CD14-positive monocyte (primary cell): ENCODE results near the gene KRT73. TPM values are rescaled to one million over a fixed set of nuclear protein-coding genes. Genes with fewer than 3 reads are reported as not detected.

ENCODE experiments used
- DNase-seq, 3 donors: peaks; one replicate each; pipeline ENCODE4 v3.0.0-alpha.2; 2011 to 2022
- H2AFZ ChIP-seq: 2 replicates; pipeline ENCODE4 v1.6.0; 2012; ENCODE audit warnings: mild to moderate bottlenecking, low read depth, low read length, inconsistent platforms; ENCODE audit not compliant: insufficient read depth, poor library complexity, severe bottlenecking
- H3K27ac ChIP-seq, 2 donors: 1 replicate in 1 of 2; 2 replicates in 1 of 2; pipeline ENCODE4 v1.5.1; 2012 to 2013; ENCODE audit warnings: low read length in 2 of 2, control low read depth in 1 of 2, inconsistent platforms in 1 of 2, low read depth in 1 of 2, mild to moderate bottlenecking in 1 of 2
- H3K27me3 ChIP-seq, 2 donors: one replicate each; pipeline versions ENCODE4 v1.6.0 to v1.6.1; 2011 to 2013; ENCODE audit warnings: low read length in 2 of 2; ENCODE audit not compliant: control insufficient read depth in 2 of 2, insufficient read depth in 2 of 2
- H3K36me3 ChIP-seq, 2 donors: replicated peaks in 1 of 2; 1 replicate in 1 of 2; 2 replicates in 1 of 2; pipeline versions ENCODE4 v1.5.1 to v1.6.1; 2012 to 2013; ENCODE audit warnings: low read length in 2 of 2, control low read depth in 1 of 2, inconsistent platforms in 1 of 2, mild to moderate bottlenecking in 1 of 2; ENCODE audit not compliant: insufficient read depth in 2 of 2, control insufficient read depth in 1 of 2
- H3K4me1 ChIP-seq, 2 donors: 1 replicate in 1 of 2; 2 replicates in 1 of 2; pipeline versions ENCODE4 v1.5.1 to v1.6.1; 2012 to 2013; ENCODE audit warnings: low read length in 2 of 2, control low read depth in 1 of 2, inconsistent platforms in 1 of 2, mild to moderate bottlenecking in 1 of 2, moderate library complexity in 1 of 2; ENCODE audit not compliant: insufficient read depth in 2 of 2, control insufficient read depth in 1 of 2
- H3K4me2 ChIP-seq: replicated peaks from 2 replicates; pipeline ENCODE3; 2012; ENCODE audit warnings: low read length, moderate library complexity, mild to moderate bottlenecking; ENCODE audit not compliant: poor library complexity, severe bottlenecking; ENCODE audit errors: extremely low read depth
- H3K4me3 ChIP-seq, 3 experiments: fragments of 200-600 bp in 1 of 3; sonication (generic) in 1 of 3; replicated peaks in 1 of 3; 1 replicate in 2 of 3; 2 replicates in 1 of 3; pipeline ENCODE4 v1.5.1; 2011 to 2013; ENCODE audit warnings: low read length in 3 of 3, mild to moderate bottlenecking in 3 of 3, control low read depth in 2 of 3, low read depth in 2 of 3, inconsistent platforms in 1 of 3, moderate library complexity in 1 of 3
- H3K79me2 ChIP-seq: 2 replicates; pipeline ENCODE4 v1.6.0; 2012; ENCODE audit warnings: mild to moderate bottlenecking, control low read depth, inconsistent platforms, low read length, moderate library complexity; ENCODE audit not compliant: insufficient read depth
- H3K9ac ChIP-seq: 2 replicates; pipeline ENCODE4 v1.6.0; 2017; ENCODE audit warnings: low read length, mild to moderate bottlenecking; ENCODE audit not compliant: insufficient read depth, poor library complexity, severe bottlenecking
- H3K9me3 ChIP-seq, 2 donors: replicated peaks in 1 of 2; 1 replicate in 1 of 2; 2 replicates in 1 of 2; pipeline versions ENCODE4 v1.5.1 to v1.6.1; 2012 to 2013; ENCODE audit warnings: low read length in 2 of 2, control low read depth in 1 of 2; ENCODE audit not compliant: control insufficient read depth in 1 of 2, insufficient read depth in 1 of 2
- H4K20me1 ChIP-seq: 2 replicates; pipeline ENCODE4 v1.6.0; 2012; ENCODE audit warnings: mild to moderate bottlenecking, low read length, control low read depth, moderate library complexity; ENCODE audit not compliant: insufficient read depth
- H3K27ac Mint-ChIP-seq, 7 donors: one replicate each; pipeline ENCODE4 v1.8.0; 2020; ENCODE audit warnings: mild to moderate bottlenecking in 7 of 7, mixed read lengths in 7 of 7, moderate library complexity in 6 of 7, inconsistent platforms in 2 of 7
- H3K27me3 Mint-ChIP-seq, 3 donors: one replicate each; pipeline ENCODE4 v1.8.0; 2021 to 2022; ENCODE audit warnings: low read depth in 3 of 3, mild to moderate bottlenecking in 3 of 3, mixed read lengths in 3 of 3, moderate library complexity in 3 of 3, inconsistent platforms in 1 of 3
- H3K36me3 Mint-ChIP-seq, 2 donors: one replicate each; pipeline ENCODE4 v1.8.0; 2020; ENCODE audit warnings: mixed read lengths in 2 of 2, inconsistent platforms in 1 of 2, mild to moderate bottlenecking in 1 of 2
- H3K4me1 Mint-ChIP-seq: one replicate; pipeline ENCODE4 v1.8.0; 2020; ENCODE audit warnings: mild to moderate bottlenecking, mixed read lengths
- H3K4me3 Mint-ChIP-seq, 2 donors: one replicate each; pipeline ENCODE4 v1.8.0; 2020; ENCODE audit warnings: mild to moderate bottlenecking in 2 of 2, mixed read lengths in 2 of 2, moderate library complexity in 1 of 2
- H3K9me3 Mint-ChIP-seq, 7 donors: one replicate each; pipeline ENCODE4 v1.8.0; 2020 to 2022; ENCODE audit warnings: mixed read lengths in 7 of 7, mild to moderate bottlenecking in 6 of 7, moderate library complexity in 6 of 7, inconsistent platforms in 2 of 7
- whole genome bisulfite sequencing: methylation state at CpG from one replicate; pipeline ENCODE4 v1.1.5; 2013; ENCODE audit warnings: missing lambda C conversion rate; ENCODE audit not compliant: insufficient coverage; 5-methylcytosine and 5-hydroxymethylcytosine counted together
- intact Hi-C, 2 donors: fragments of 100-400 bp; cut with micrococcal nuclease; formaldehyde crosslinking; loops; one replicate each; pipeline versions ENCODE4 v1.15.0 to v1.15.1; 2023
- polyA plus RNA-seq, 3 donors: library from polyadenylated mRNA; depleted of rRNA in 1 of 3; unstranded in 2 of 3; stranded (reverse) in 1 of 3; fragments of 300-500 nt in 2 of 3; fragments of >200 nt in 1 of 3; fragmentation: Illumina TruSeq in 2 of 3; gene quantifications; 1 replicate in 2 of 3; 2 replicates in 1 of 3; pipeline ENCODE4 v1.2.3, GENCODE V29; 2012 to 2021
- TF ChIP-seq, protein P1 (sequence below): fragments of 200-600 bp; IDR thresholded peaks from one replicate; pipeline ENCODE4 v1.8.0; 2022; ENCODE audit warnings: antibody characterized with exemption, mild to moderate bottlenecking

The KRT73 gene
- polyA plus RNA-seq, 3 donors: not detected

DNA sequence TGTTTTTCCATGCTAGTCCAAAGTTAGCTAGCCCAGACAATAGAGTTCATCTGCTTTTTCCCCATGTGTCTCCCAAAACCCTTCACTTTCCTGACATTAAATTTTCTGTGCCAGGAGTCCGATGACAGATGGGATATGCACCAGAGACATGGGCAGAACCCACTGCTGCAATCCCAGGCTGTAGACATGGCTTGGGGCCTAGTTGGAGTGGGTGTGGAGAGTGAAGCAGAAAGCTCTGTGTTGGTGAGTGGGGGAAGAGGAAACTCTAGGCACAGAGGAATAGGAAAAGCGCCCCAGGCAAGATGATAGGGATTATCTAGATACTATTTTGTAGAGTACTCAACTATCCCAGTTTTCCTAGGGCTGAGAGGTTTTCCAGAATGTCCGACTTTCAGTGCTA is 39.9 kb downstream of the KRT73 start:
- H3K4me3 Mint-ChIP-seq: no peak overlapping the region

DNA sequence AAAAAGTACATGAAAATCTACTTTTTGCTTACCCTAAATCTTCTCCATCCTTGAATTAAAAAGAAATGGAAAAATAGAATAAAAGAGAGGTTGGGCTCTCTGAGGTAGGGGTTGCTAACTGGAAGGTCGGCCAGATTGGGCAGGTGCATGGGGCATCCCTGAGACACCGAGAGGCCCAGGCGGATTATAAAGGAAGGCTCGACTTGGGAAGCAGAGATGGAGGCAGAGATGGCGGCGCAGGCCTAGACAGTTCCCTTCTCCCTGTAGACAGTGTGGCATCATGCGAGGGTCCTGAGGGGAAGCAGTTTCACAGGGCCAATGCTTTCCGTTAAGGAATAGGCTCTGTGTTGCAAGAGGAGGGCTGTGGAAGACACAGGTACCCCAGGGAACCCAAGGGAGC is 41.0 kb downstream of the KRT73 start:
- no peaks in the 10 kb centered on the region for H3K4me1 ChIP-seq
- H3K27ac ChIP-seq: no peak overlapping the region
- no peak overlapping the region for H2AFZ ChIP-seq
- no peak overlapping the region for H3K4me3 ChIP-seq
- H3K36me3 ChIP-seq: no peaks in the 10 kb centered on the region
- peaks cover 3 to 8% (median 6%) of the 10 kb centered on the region in 3 donors for H3K27me3 Mint-ChIP-seq
- 94% methylated on average over 6 of the region's 8 CpGs for WGBS
- no peaks in the 10 kb centered on the region for H3K27me3 ChIP-seq
- intact Hi-C loops: no loop called here
- no peak overlapping the region for H3K9ac ChIP-seq
- no peak overlapping the region for H3K4me2 ChIP-seq
- no peaks in the 10 kb centered on the region for H3K4me1 Mint-ChIP-seq
- no peaks in the 10 kb centered on the region for H3K9me3 Mint-ChIP-seq
- DNase-seq: no peak
- H3K36me3 Mint-ChIP-seq: no peaks in the 10 kb centered on the region
- no peaks in the 10 kb centered on the region for H3K9me3 ChIP-seq
- no peaks in the 10 kb centered on the region for H4K20me1 ChIP-seq
- no peaks in the 10 kb centered on the region for H3K79me2 ChIP-seq
- H3K27ac Mint-ChIP-seq: no peak overlapping the region
- H3K4me3 Mint-ChIP-seq: no peak overlapping the region
- TF ChIP-seq, protein P1, sequence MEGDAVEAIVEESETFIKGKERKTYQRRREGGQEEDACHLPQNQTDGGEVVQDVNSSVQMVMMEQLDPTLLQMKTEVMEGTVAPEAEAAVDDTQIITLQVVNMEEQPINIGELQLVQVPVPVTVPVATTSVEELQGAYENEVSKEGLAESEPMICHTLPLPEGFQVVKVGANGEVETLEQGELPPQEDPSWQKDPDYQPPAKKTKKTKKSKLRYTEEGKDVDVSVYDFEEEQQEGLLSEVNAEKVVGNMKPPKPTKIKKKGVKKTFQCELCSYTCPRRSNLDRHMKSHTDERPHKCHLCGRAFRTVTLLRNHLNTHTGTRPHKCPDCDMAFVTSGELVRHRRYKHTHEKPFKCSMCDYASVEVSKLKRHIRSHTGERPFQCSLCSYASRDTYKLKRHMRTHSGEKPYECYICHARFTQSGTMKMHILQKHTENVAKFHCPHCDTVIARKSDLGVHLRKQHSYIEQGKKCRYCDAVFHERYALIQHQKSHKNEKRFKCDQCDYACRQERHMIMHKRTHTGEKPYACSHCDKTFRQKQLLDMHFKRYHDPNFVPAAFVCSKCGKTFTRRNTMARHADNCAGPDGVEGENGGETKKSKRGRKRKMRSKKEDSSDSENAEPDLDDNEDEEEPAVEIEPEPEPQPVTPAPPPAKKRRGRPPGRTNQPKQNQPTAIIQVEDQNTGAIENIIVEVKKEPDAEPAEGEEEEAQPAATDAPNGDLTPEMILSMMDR: no peak

More for the DNA sequence above, 39.9 kb downstream of the KRT73 start:
- H3K79me2 ChIP-seq: no peaks in the 10 kb centered on the region
- Mint-ChIP-seq H3K4me1 (no peaks in the 10 kb centered on the region), H3K9me3 (no peaks in the 10 kb centered on the region), H3K36me3 (no peaks in the 10 kb centered on the region), H3K27me3 (peaks cover 3 to 7% (median 6%) of the 10 kb centered on the region in 3 donors), H3K27ac (no peak overlapping the region)
- H2AFZ ChIP-seq: no peak overlapping the region
- TF ChIP-seq, protein P1: no peak
- H3K27ac ChIP-seq: no peak overlapping the region
- no peaks in the 10 kb centered on the region for H3K4me1 ChIP-seq
- no peak overlapping the region for H3K4me3 ChIP-seq
- WGBS: 100% methylated on average over 2 of the region's 3 CpGs
- no peaks in the 10 kb centered on the region for H3K27me3 ChIP-seq
- no peak overlapping the region for H3K9ac ChIP-seq
- H4K20me1 ChIP-seq: no peaks in the 10 kb centered on the region
- no peaks in the 10 kb centered on the region for H3K36me3 ChIP-seq
- no peaks in the 10 kb centered on the region for H3K9me3 ChIP-seq
- no peak overlapping the region for H3K4me2 ChIP-seq
- DNase-seq: no peak
- intact Hi-C loops: no loop called here
